Measurements from ENCODE around the gene LAMB1. TPM values are rescaled to one million over a fixed set of nuclear protein-coding genes. Genes with fewer than 3 reads are reported as not detected.

The LAMB1 gene
- total RNA-seq, 1 experiment from 2014 or later, result 169 TPM

DNA sequence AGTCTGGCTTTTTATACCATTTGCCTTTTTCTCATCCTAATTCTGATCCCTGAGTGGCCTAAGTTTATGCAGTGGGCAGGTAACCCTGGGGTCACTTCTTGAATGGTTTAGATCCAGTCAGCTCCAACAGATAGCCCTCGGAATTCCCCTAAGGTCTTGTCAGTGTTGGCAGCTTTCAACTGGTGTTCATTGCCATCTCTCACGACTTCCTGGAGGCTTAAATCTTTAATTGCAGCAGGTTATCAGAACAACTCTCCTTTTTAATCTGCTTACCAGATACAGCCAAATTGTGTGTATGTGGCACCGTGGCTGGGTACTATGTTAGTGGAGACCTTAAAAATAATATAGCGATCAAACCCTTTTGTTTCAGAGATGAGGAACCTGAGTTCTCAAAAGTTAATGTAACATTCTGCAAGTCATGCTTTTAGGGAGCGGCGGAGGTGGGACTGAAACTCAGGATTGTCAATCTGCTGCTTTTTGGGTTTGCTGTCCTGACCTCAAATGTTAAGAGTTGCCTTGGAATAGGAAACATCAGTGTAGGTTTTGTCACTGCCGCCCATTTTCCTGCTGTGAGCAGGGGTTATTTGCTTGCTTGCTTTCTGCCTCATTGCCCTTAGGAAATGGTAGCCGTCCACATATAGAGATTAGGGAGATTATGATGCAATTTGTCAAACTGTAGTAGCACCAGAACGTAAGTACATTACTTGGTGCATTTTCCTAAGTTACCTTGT is 111.2 kb downstream of the LAMB1 start:
- H3K36me3 ChIP-seq (ENCODE audit: insufficient read depth, low read length, poor library complexity, severe bottlenecking), result peaks cover 17% of the 10 kb centered on the region
- no peaks in the 10 kb centered on the region for H3K9me3 ChIP-seq (ENCODE audit: low read depth, low read length, poor library complexity, severe bottlenecking)
- POLR2A ChIA-PET (ENCODE audit: low non-redundant PET), result interaction anchor here (0.7 kb wide), 1 partner anchor 678 kb away, joined by 3 read pairs; the partner anchor contains the start of gene DNAJB9
- intact Hi-C loops (cut with micrococcal nuclease; ENCODE audit: unreplicated experiment), result no loop called here
- no peaks in the 10 kb centered on the region for H3K27me3 ChIP-seq (replicated peaks; ENCODE audit: insufficient read depth, low read depth, low read length, poor library complexity)
- H3K4me3 ChIP-seq (ENCODE audit: low read depth, low read length, poor library complexity, severe bottlenecking), result peak overlapping the region; percentile 88
- CTCF ChIA-PET, result no interaction called here
- no TSS peak for BruUV-seq (replicated peaks)
- TF ChIP-seq, protein P1, sequence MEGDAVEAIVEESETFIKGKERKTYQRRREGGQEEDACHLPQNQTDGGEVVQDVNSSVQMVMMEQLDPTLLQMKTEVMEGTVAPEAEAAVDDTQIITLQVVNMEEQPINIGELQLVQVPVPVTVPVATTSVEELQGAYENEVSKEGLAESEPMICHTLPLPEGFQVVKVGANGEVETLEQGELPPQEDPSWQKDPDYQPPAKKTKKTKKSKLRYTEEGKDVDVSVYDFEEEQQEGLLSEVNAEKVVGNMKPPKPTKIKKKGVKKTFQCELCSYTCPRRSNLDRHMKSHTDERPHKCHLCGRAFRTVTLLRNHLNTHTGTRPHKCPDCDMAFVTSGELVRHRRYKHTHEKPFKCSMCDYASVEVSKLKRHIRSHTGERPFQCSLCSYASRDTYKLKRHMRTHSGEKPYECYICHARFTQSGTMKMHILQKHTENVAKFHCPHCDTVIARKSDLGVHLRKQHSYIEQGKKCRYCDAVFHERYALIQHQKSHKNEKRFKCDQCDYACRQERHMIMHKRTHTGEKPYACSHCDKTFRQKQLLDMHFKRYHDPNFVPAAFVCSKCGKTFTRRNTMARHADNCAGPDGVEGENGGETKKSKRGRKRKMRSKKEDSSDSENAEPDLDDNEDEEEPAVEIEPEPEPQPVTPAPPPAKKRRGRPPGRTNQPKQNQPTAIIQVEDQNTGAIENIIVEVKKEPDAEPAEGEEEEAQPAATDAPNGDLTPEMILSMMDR (conservative IDR thresholded peaks at IDR 0.05; ENCODE audit: low read depth, low read length), result no peak
- TF ChIP-seq EZH2 (IDR thresholded peaks at IDR 0.05; ENCODE audit: borderline replicate concordance, low read depth, low read length, poor library complexity, severe bottlenecking), result no peak
- no peak for DNase-seq (ENCODE audit: low spot score)
- peak overlapping the region; percentile 91 for H3K27ac ChIP-seq (ENCODE audit: low read depth, low read length, poor library complexity, severe bottlenecking)
- peaks cover 11% of the 10 kb centered on the region for H3K4me1 ChIP-seq (ENCODE audit: insufficient read depth, low read length, poor library complexity, severe bottlenecking)

DNA sequence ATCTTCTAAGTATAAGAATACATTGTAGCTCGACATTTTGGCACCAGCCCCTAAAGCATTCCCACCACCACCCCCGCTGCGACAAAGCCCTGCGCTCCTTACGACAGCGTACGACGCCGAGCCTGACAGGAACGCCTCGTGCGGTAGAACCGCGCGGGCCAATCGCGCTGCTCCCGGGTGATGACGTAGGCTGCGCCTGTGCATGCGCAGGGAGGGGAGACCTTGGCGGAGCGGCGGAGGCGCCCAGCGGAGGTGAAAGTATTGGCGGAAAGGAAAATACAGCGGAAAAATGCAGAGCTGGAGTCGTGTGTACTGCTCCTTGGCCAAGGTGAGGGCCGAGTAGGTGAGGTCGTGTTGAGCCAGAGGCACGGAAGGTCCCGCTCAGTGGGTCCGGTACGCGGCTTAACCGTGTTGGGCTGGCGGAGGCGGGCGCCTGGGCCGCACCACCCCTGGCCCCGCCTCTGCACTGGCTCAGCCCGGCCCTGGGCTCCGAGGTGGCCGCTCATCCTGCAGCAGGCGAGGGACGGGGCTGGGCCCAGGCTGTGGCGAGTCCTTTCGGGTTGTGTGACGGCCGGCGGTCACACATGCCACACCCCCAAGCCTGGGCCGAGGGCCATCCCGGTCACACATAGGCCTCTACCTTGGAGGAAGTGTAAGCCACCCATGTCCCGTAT is 111.9 kb downstream of the LAMB1 start, which contains the start of gene DLD:
DLD (plus strand) TSS at position 222 of the 674 bp plus-strand sequence; CDS start at position 290, 68 bp downstream.
- intact Hi-C loops (cut with micrococcal nuclease; ENCODE audit: unreplicated experiment), result no loop called here

DNA sequence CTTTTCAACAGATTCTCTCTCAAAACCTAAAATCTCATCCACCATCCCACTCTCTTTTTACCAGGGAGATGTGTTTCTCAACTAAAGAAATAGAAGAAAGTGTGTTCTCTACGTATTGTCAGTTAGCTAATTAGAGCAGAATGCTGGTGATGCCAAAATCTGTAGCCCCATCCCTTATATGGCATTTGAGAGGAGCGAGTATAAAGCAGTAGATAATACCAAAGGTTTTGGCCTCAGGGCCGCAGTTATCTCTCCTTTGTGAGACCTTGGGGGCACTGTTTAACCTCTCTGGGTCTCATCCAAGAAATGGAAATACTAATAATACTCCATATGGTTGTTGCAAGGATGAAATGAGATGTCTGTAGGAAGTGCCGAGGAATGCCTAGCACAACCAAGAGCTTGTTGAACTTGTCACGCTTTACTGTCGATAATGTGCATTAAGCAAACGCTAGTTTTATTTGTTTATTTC is 112.4 kb downstream of the LAMB1 start:
- no TSS peak for BruUV-seq (replicated peaks)
- intact Hi-C loops (cut with micrococcal nuclease; ENCODE audit: unreplicated experiment), result no loop called here
- ChIA-PET POLR2A (ENCODE audit: low non-redundant PET) (no interaction called here), CTCF (interaction anchor here (1.2 kb wide), 1 partner anchor 11 kb away, joined by 4 read pairs; no protein-coding TSS in a partner anchor)
- H3K9me3 ChIP-seq (ENCODE audit: low read depth, low read length, poor library complexity, severe bottlenecking), result no peaks in the 10 kb centered on the region
- peaks cover 17% of the 10 kb centered on the region for H3K36me3 ChIP-seq (ENCODE audit: insufficient read depth, low read length, poor library complexity, severe bottlenecking)
- TF ChIP-seq, protein P1 (conservative IDR thresholded peaks at IDR 0.05; ENCODE audit: low read depth, low read length), result no peak
- no peak for TF ChIP-seq EZH2 (IDR thresholded peaks at IDR 0.05; ENCODE audit: borderline replicate concordance, low read depth, low read length, poor library complexity, severe bottlenecking)
- peak overlapping the region; percentile 88 for H3K4me3 ChIP-seq (ENCODE audit: low read depth, low read length, poor library complexity, severe bottlenecking)
- DNase-seq (ENCODE audit: low spot score), result no peak
- H3K27ac ChIP-seq (ENCODE audit: low read depth, low read length, poor library complexity, severe bottlenecking), result peak overlapping the region; percentile 91
- H3K4me1 ChIP-seq (ENCODE audit: insufficient read depth, low read length, poor library complexity, severe bottlenecking), result peaks cover 11% of the 10 kb centered on the region
- H3K27me3 ChIP-seq (replicated peaks; ENCODE audit: insufficient read depth, low read depth, low read length, poor library complexity), result peaks cover 3% of the 10 kb centered on the region

More for the DNA sequence above, 111.9 kb downstream of the LAMB1 start, which contains the start of gene DLD:
- peak; percentile 97 for DNase-seq (ENCODE audit: low spot score)
- TF ChIP-seq, protein P1 (conservative IDR thresholded peaks at IDR 0.05; ENCODE audit: low read depth, low read length), result no peak
- no peak for TF ChIP-seq EZH2 (IDR thresholded peaks at IDR 0.05; ENCODE audit: borderline replicate concordance, low read depth, low read length, poor library complexity, severe bottlenecking)
- H3K4me1 ChIP-seq (ENCODE audit: insufficient read depth, low read length, poor library complexity, severe bottlenecking), result peaks cover 11% of the 10 kb centered on the region
- BruUV-seq (replicated peaks), result TSS peak; percentile 52
- H3K27me3 ChIP-seq (replicated peaks; ENCODE audit: insufficient read depth, low read depth, low read length, poor library complexity), result no peaks in the 10 kb centered on the region
- peaks cover 17% of the 10 kb centered on the region for H3K36me3 ChIP-seq (ENCODE audit: insufficient read depth, low read length, poor library complexity, severe bottlenecking)
- ChIA-PET POLR2A (ENCODE audit: low non-redundant PET) (no interaction called here), CTCF (interaction anchor here (1.2 kb wide), 1 partner anchor 12 kb away, joined by 4 read pairs; no protein-coding TSS in a partner anchor)
- peak within 1 kb of the TSS; percentile 88 for H3K4me3 ChIP-seq (ENCODE audit: low read depth, low read length, poor library complexity, severe bottlenecking)
- no peaks in the 10 kb centered on the region for H3K9me3 ChIP-seq (ENCODE audit: low read depth, low read length, poor library complexity, severe bottlenecking)
- peak within 1 kb of the TSS; percentile 91 for H3K27ac ChIP-seq (ENCODE audit: low read depth, low read length, poor library complexity, severe bottlenecking)
